ENCODE measurements around the gene GRIP2. TPM values are rescaled to one million over a fixed set of nuclear protein-coding genes. Genes with fewer than 3 reads are reported as not detected.

Gene GRIP2
- total and polyA plus RNA-seq, 2 donors (not counting 3 experiments of a cell fraction or from before 2014, with no cell fraction given), result not detected

DNA sequence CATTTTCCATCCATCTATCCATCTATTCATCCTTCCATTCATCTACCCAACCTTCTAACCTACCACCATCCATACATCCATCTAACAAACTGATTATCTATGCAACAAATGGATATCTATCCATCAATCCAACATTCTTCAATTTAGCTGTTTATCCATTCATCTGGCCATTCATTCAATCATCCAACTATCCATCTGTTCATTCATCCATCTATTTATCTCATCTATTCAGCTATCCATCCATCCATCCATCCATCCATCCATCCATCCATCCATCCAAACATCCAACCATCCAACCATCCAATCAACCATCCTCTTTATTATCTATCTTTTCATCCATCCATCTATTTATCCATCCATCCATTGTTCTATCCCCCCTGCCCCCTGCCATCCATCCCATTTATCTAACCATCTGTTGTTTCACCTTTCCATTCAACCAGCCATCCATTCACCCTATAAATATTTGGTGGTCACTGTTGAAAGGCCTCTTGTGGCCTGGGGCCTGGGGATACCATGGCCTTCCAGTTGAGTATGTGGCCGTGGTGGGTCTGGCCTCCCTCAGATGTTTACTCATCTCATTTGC, 93.1 kb downstream of the GRIP2 start:
- Histone ChIP-seq H3K79me2 (ENCODE audit: control insufficient read depth, insufficient read depth, low read length) (peaks cover 7% of the 10 kb centered on the region), H3K9me3 (replicated peaks; ENCODE audit: control insufficient read depth, insufficient read depth, low read length) (no peaks in the 10 kb centered on the region), H3K4me1 (ENCODE audit: control insufficient read depth, extremely low read depth, insufficient read depth, low read length) (peaks cover 8% of the 10 kb centered on the region), H3K4me2 (ENCODE audit: insufficient read depth, low read length) (no peak overlapping the region), H2AFZ (ENCODE audit: low read depth, low read length) (no peak overlapping the region), H3K9me1 (replicated peaks; ENCODE audit: control insufficient read depth, extremely low read depth, insufficient read depth, low read length) (no peaks in the 10 kb centered on the region), H4K20me1 (replicated peaks; ENCODE audit: control insufficient read depth, extremely low read depth, insufficient read depth, low read length) (no peaks in the 10 kb centered on the region), H3K4me3 (replicated peaks in 1 of 3; ENCODE audit: insufficient read depth in 1 of 3, low read depth in 1 of 3, low read length in 3 of 3) (no peak overlapping the region), H3K27me3 (ENCODE audit: control insufficient read depth in 2 of 2, insufficient read depth in 2 of 2, low read length in 2 of 2) (no peaks in the 10 kb centered on the region), H3K9ac (replicated peaks; ENCODE audit: extremely low read depth, insufficient read depth, low read length) (no peak overlapping the region), H3K36me3 (ENCODE audit: control insufficient read depth in 2 of 2, extremely low read depth in 1 of 2, insufficient read depth in 2 of 2, low read length in 2 of 2) (peaks cover 13 to 18% of the 10 kb centered on the region in 2 experiments), H3K27ac (ENCODE audit: insufficient read depth, low read depth, low read length) (no peak overlapping the region)
- FAIRE-seq (no peak), DNase-seq (ENCODE audit: low read depth, low spot score) (no peak)
- POLR2A ChIA-PET, result no interaction called here
- CTCF ChIA-PET, result no interaction called here
- TF ChIP-seq POLR2A (IDR thresholded peaks at IDR 0.05; ENCODE audit: low read depth, low read length) (no peak), GATA2 (IDR thresholded peaks at IDR 0.05; ENCODE audit: insufficient read depth, insufficient read length, low read depth, low read length) (no peak), MYC (IDR thresholded peaks at IDR 0.05; ENCODE audit: low read depth, low read length) (no peak), EZH2 (IDR thresholded peaks at IDR 0.05; ENCODE audit: borderline replicate concordance, low read depth, low read length, severe bottlenecking) (no peak), FOS (IDR thresholded peaks at IDR 0.05; ENCODE audit: borderline replicate concordance, insufficient read depth, low read length) (no peak), JUN (IDR thresholded peaks at IDR 0.05; ENCODE audit: borderline replicate concordance, insufficient read depth, insufficient read length, low read depth) (no peak), POLR2AphosphoS5 (IDR thresholded peaks at IDR 0.05; ENCODE audit: insufficient read depth, low read depth, low read length) (no peak)
- TF ChIP-seq, protein P1, sequence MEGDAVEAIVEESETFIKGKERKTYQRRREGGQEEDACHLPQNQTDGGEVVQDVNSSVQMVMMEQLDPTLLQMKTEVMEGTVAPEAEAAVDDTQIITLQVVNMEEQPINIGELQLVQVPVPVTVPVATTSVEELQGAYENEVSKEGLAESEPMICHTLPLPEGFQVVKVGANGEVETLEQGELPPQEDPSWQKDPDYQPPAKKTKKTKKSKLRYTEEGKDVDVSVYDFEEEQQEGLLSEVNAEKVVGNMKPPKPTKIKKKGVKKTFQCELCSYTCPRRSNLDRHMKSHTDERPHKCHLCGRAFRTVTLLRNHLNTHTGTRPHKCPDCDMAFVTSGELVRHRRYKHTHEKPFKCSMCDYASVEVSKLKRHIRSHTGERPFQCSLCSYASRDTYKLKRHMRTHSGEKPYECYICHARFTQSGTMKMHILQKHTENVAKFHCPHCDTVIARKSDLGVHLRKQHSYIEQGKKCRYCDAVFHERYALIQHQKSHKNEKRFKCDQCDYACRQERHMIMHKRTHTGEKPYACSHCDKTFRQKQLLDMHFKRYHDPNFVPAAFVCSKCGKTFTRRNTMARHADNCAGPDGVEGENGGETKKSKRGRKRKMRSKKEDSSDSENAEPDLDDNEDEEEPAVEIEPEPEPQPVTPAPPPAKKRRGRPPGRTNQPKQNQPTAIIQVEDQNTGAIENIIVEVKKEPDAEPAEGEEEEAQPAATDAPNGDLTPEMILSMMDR (IDR thresholded peaks at IDR 0.05; ENCODE audit: extremely low read depth in 1 of 2, insufficient read depth in 1 of 2, low read depth in 1 of 2, low read length in 2 of 2), result no peak
- TF ChIP-seq, protein P2, sequence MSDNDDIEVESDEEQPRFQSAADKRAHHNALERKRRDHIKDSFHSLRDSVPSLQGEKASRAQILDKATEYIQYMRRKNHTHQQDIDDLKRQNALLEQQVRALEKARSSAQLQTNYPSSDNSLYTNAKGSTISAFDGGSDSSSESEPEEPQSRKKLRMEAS (IDR thresholded peaks at IDR 0.05; ENCODE audit: insufficient read depth, insufficient read length), result no peak
- dilution Hi-C loops (cut with MboI; ENCODE audit: extremely low pct_ligation_motif_present, low sequenced_read_pairs), result no loop called here
- no TSS peak for BruUV-seq (replicated peaks)
- intact Hi-C loops (cut with micrococcal nuclease), result no loop called here

Measured in endothelial cell of umbilical vein (primary cell).